PC-9 (cell line): ENCODE measurements around the gene RSF1. TPM values are rescaled to one million over a fixed set of nuclear protein-coding genes. Genes with fewer than 3 reads are reported as not detected.

Source experiments
- BruUV-seq: library from RNA; stranded (reverse); fragments of 400-500 nt; replicated peaks from 2 replicates; lab custom pipeline; 2021; lab: Mats Ljungman, UMichigan
- CTCF ChIA-PET: fragments of 300-600 bp; sonication (Branson Sonifier 250); formaldehyde crosslinking; loops from one replicate; lab custom pipeline; 2022; ENCODE audit warnings: antibody characterized with exemption; lab: Charles Lee
- POLR2A ChIA-PET: fragments of 300-600 bp; sonication (Branson Sonifier 250); formaldehyde crosslinking; loops from one replicate; lab custom pipeline; 2022; ENCODE audit warnings: antibody characterized with exemption; ENCODE audit not compliant: unreplicated experiment; lab: Charles Lee
- DNase-seq, 2 experiments: peaks; one replicate each; pipeline versions ENCODE4 v3.0.0 to v3.0.0-alpha.2; 2015 to 2022; ENCODE audit warnings: mixed read lengths in 1 of 2
- H2AFZ ChIP-seq: fragments of 200-600 bp; sonication (generic); 2 replicates; pipeline ENCODE4 v1.8.1; 2017; ENCODE audit warnings: antibody characterized with exemption
- H3F3A ChIP-seq: fragments of 200-600 bp; sonication (generic); 2 replicates; pipeline ENCODE4 v1.8.1; 2017; ENCODE audit warnings: antibody characterized with exemption, mild to moderate bottlenecking, low read depth; ENCODE audit not compliant: insufficient read depth
- H3K27ac ChIP-seq: fragments of 200-600 bp; sonication (generic); 2 replicates; pipeline ENCODE4 v1.6.1; 2016; ENCODE audit warnings: mixed run types
- H3K27me3 ChIP-seq: fragments of 200-600 bp; sonication (generic); 2 replicates; pipeline ENCODE4 v1.6.1; 2016; ENCODE audit warnings: low read depth, mixed run types; ENCODE audit not compliant: insufficient read depth
- H3K36me3 ChIP-seq: fragments of 200-600 bp; sonication (generic); 2 replicates; pipeline ENCODE4 v1.6.1; 2016; ENCODE audit warnings: low read depth, mixed run types
- H3K4me1 ChIP-seq: fragments of 200-600 bp; sonication (generic); replicated peaks from 2 replicates; pipeline ENCODE4 v1.6.1; 2016; ENCODE audit warnings: mixed run types; ENCODE audit not compliant: insufficient read depth
- H3K4me2 ChIP-seq: fragments of 200-600 bp; sonication (generic); 2 replicates; pipeline ENCODE4 v1.6.1; 2017; ENCODE audit warnings: mixed run types
- H3K4me3 ChIP-seq: fragments of 200-600 bp; sonication (generic); 2 replicates; pipeline ENCODE4 v1.6.1; 2016; ENCODE audit warnings: mixed run types
- H3K79me2 ChIP-seq: fragments of 200-600 bp; sonication (generic); 2 replicates; pipeline ENCODE4 v1.6.1; 2017; ENCODE audit warnings: low read depth, mixed run types
- H3K9me2 ChIP-seq: fragments of 200-600 bp; sonication (generic); 2 replicates; pipeline ENCODE4 v1.8.1; 2017; ENCODE audit warnings: mild to moderate bottlenecking; ENCODE audit not compliant: insufficient read depth
- H3K9me3 ChIP-seq: fragments of 200-600 bp; sonication (generic); 2 replicates; pipeline ENCODE4 v1.8.1; 2016; ENCODE audit warnings: low read depth; ENCODE audit not compliant: insufficient read depth
- H4K20me1 ChIP-seq: fragments of 200-600 bp; sonication (generic); 2 replicates; pipeline ENCODE4 v1.8.1; 2017; ENCODE audit not compliant: insufficient read depth
- EZH2 ChIP-seq: fragments of 200-600 bp; sonication (generic); IDR thresholded peaks from 2 replicates; pipeline ENCODE4 v1.8.0; 2017; ENCODE audit warnings: antibody characterized with exemption, low read depth
- intact Hi-C: fragments of 100-400 bp; cut with micrococcal nuclease; formaldehyde crosslinking; loops from one replicate; pipeline ENCODE4 v1.10.0; 2022; ENCODE audit not compliant: unreplicated experiment
- total RNA-seq: library from RNA; stranded (reverse); gene quantifications from 2 replicates; pipeline ENCODE4 v1.2.3, GENCODE V29; 2021
- TF ChIP-seq, protein P1 (sequence below): fragments of 200-600 bp; sonication (generic); conservative IDR thresholded peaks from 2 replicates; pipeline ENCODE4 v1.6.1; 2017; ENCODE audit warnings: mixed run types, antibody characterized with exemption, mild to moderate bottlenecking, moderate library complexity

The RSF1 gene
- total RNA-seq, 1 experiment from 2014 or later = 110 TPM

DNA sequence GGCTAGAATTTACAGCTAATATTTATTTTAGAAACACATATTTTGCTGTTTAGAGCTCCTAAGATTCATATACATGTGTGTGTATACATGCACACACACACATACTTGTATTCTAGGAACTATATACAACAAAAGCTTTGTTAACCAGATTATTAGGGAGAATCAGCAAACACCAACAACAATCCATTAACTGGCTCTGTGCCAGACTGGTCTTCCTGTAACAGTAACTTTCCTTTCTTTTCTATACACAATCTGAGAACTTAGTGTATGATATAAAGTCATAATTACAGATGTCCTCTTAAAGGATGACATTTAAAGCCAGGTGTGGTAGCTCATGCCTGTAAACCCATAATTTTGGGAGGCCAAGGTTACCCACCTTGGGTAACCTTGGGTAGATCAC, 133.4 kb downstream of the RSF1 start:
- Histone ChIP-seq H3K9me3 (no peaks in the 10 kb centered on the region), H3K9me2 (no peaks in the 10 kb centered on the region), H4K20me1 (0 out of 2 replicates have a peak, but pooled peaks cover 4% of the 10 kb centered on the region), H3F3A (0 out of 2 replicates have a peak, but pooled peaks cover 20% of the 10 kb centered on the region), H2AFZ (no peak overlapping the region), H3K36me3 (peaks cover 48% of the 10 kb centered on the region), H3K79me2 (no peaks in the 10 kb centered on the region), H3K27ac (no peak overlapping the region), H3K4me3 (no peak overlapping the region), H3K4me2 (no peak overlapping the region), H3K27me3 (no peaks in the 10 kb centered on the region), H3K4me1 (no peaks in the 10 kb centered on the region)
- ChIA-PET CTCF (no interaction called here), POLR2A (no interaction called here)
- TF ChIP-seq, protein P1, sequence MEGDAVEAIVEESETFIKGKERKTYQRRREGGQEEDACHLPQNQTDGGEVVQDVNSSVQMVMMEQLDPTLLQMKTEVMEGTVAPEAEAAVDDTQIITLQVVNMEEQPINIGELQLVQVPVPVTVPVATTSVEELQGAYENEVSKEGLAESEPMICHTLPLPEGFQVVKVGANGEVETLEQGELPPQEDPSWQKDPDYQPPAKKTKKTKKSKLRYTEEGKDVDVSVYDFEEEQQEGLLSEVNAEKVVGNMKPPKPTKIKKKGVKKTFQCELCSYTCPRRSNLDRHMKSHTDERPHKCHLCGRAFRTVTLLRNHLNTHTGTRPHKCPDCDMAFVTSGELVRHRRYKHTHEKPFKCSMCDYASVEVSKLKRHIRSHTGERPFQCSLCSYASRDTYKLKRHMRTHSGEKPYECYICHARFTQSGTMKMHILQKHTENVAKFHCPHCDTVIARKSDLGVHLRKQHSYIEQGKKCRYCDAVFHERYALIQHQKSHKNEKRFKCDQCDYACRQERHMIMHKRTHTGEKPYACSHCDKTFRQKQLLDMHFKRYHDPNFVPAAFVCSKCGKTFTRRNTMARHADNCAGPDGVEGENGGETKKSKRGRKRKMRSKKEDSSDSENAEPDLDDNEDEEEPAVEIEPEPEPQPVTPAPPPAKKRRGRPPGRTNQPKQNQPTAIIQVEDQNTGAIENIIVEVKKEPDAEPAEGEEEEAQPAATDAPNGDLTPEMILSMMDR = no peak
- no peak for TF ChIP-seq EZH2
- intact Hi-C loops = no loop called here
- DNase-seq = no peak
- no TSS peak for BruUV-seq

DNA sequence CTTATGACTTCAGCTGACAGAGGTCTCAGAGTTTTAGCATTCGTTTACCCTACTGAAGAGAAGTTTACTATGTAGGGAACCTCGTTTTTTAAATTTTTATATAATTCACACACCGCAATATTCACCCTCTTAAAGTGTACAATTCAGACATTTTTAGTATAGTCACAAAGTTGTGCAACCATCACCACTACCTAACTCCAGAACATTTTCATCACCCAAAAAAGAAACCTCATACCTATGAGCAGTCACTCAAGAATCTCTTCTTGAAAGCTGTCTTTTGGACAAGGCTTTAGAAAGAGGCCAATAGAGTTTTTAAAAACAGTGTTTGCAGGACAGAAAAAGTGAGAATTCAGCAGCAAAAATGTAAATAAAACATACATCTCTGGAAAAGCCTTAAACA, 143.4 kb downstream of the RSF1 start:
- POLR2A ChIA-PET = no interaction called here

DNA sequence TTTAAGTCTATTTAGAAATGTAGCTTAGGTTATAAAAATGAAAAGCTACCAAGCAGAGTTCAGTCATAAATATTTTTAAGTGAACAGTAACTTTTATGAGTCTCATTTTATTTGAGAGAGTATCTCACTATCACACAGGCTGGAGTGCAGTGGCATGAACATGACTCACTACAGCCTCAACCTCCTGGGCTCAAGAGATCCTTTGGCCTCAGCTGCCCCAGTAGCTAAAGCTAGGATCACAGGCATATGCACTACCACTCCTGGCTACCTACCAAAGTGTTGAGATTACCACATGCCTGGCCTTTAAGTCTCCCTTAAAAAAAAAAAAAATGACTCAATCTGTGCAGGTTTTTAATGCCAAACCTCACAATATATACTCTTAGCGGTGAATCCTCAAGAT, 148.3 kb downstream of the RSF1 start:
- Histone ChIP-seq H3F3A (no peaks in the 10 kb centered on the region), H3K4me3 (no peak overlapping the region), H3K27ac (no peak overlapping the region), H3K27me3 (no peaks in the 10 kb centered on the region), H2AFZ (no peak overlapping the region), H3K4me2 (no peak overlapping the region), H4K20me1 (no peaks in the 10 kb centered on the region; the same call in 1 of the 2 replicates), H3K9me2 (no peaks in the 10 kb centered on the region; the same call in 1 of the 2 replicates), H3K36me3 (peaks cover 83% of the 10 kb centered on the region), H3K9me3 (no peaks in the 10 kb centered on the region), H3K79me2 (no peaks in the 10 kb centered on the region), H3K4me1 (no peaks in the 10 kb centered on the region)
- ChIA-PET POLR2A (no interaction called here), CTCF (no interaction called here)
- intact Hi-C loops = no loop called here
- TF ChIP-seq EZH2 = no peak
- TF ChIP-seq, protein P1 = no peak
- no TSS peak for BruUV-seq
- DNase-seq = no peak

More for the DNA sequence above, 143.4 kb downstream of the RSF1 start:
- intact Hi-C loops = no loop called here
- no peaks in the 10 kb centered on the region; the same call in 1 of the 2 replicates for H3K9me2 ChIP-seq
- BruUV-seq = no TSS peak
- no peaks in the 10 kb centered on the region for H3F3A ChIP-seq
- no peak for DNase-seq
- TF ChIP-seq EZH2 = no peak
- TF ChIP-seq, protein P1 = no peak
- H3K27me3 ChIP-seq = no peaks in the 10 kb centered on the region
- no peak overlapping the region for H2AFZ ChIP-seq
- no peaks in the 10 kb centered on the region for H3K4me1 ChIP-seq
- no peak overlapping the region for H3K4me3 ChIP-seq
- no peaks in the 10 kb centered on the region for H3K79me2 ChIP-seq
- H3K9me3 ChIP-seq = no peaks in the 10 kb centered on the region
- CTCF ChIA-PET = no interaction called here
- no peak overlapping the region for H3K27ac ChIP-seq
- peaks cover 78% of the 10 kb centered on the region for H3K36me3 ChIP-seq
- H4K20me1 ChIP-seq = no peaks in the 10 kb centered on the region; the same call in 1 of the 2 replicates
- H3K4me2 ChIP-seq = no peak overlapping the region
